22Rv1 (cell line): ENCODE measurements around the gene MYO7B.

Experiments
- H3K27ac ChIP-seq: fragments of 450-650 bp; 2 replicates; pipeline ENCODE4 v1.5.1; 2017
- ZFX ChIP-seq: fragments of 450-650 bp; IDR thresholded peaks from 2 replicates; pipeline ENCODE4 v1.6.1; 2017; ENCODE audit warnings: antibody characterized with exemption, borderline replicate concordance
- TF ChIP-seq, protein P1 (sequence below): fragments of 450-650 bp; IDR thresholded peaks from 2 replicates; pipeline ENCODE4 v1.5.1; 2017; ENCODE audit warnings: mild to moderate bottlenecking

MYO7B gene

DNA sequence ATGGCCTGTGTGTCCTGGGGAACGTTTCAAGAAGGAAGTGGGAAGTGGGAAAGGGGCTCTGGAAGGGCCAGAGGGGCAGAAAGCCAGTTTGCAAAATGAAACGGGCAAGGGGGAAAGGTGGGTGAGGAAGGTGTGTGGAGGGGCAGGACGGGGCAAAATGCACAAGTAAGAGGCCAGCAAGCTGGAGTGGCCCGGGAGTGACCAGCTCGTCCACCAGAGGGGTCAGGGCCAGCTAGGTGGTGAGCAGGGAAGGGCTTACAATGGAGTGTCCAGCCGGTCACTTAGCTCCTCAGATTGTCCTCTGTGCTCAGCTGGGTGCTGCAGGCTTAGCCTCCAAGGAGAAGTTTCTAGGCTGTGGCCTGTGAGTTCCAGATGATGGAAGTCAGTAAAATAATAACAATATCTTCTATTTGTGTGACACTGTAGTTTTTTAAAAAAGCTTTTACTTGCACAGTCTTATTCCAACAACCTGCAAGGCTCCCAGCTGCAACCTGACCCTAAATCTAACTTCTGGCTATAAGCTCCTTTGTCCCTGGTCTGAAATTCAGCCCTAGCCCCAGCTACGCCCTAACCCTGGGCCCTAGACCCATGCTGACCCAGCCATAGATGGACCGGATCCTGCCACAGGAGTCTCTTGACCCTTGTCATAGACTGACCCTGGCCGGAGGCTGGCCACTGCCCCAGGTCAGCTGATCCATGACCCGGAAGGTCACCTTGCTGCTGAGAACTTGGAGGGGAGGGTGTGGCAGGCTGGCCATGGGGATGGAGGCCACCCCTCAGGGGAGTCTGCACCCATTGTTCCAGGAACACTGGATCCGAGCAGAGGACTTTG lies 29.2 kb downstream of the MYO7B start:
- no peak overlapping the region for H3K27ac ChIP-seq
- TF ChIP-seq, protein P1, sequence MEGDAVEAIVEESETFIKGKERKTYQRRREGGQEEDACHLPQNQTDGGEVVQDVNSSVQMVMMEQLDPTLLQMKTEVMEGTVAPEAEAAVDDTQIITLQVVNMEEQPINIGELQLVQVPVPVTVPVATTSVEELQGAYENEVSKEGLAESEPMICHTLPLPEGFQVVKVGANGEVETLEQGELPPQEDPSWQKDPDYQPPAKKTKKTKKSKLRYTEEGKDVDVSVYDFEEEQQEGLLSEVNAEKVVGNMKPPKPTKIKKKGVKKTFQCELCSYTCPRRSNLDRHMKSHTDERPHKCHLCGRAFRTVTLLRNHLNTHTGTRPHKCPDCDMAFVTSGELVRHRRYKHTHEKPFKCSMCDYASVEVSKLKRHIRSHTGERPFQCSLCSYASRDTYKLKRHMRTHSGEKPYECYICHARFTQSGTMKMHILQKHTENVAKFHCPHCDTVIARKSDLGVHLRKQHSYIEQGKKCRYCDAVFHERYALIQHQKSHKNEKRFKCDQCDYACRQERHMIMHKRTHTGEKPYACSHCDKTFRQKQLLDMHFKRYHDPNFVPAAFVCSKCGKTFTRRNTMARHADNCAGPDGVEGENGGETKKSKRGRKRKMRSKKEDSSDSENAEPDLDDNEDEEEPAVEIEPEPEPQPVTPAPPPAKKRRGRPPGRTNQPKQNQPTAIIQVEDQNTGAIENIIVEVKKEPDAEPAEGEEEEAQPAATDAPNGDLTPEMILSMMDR, result no peak
- no peak for TF ChIP-seq ZFX

GRCh38 chr2:127565261-127566138 lies 30.0 kb downstream of the MYO7B start:
- TF ChIP-seq, protein P1, result no peak
- TF ChIP-seq ZFX, result no peak
- no peak overlapping the region for H3K27ac ChIP-seq

DNA sequence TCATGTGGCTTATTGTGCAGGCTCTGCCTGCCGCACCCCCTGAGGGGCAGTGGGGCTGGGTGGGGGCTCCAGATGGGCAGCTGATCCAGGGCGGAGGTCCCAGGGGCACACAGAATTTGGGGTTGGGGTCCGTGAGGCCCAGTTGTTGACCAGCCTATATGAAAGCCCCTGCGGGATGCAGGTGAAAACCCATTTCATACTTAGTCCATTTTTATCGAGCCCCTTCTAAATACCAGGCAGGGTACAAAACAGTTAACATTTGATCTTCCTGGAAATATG lies 30.6 kb downstream of the MYO7B start:
- no peak overlapping the region for H3K27ac ChIP-seq
- TF ChIP-seq ZFX, result no peak
- TF ChIP-seq, protein P1, result no peak

- TF ChIP-seq, protein P1, result no peak
- no peak for TF ChIP-seq ZFX
- no peak overlapping the region for H3K27ac ChIP-seq
Measured at GRCh38 chr2:127566576-127566975, 31.1 kb downstream of the MYO7B start.

DNA sequence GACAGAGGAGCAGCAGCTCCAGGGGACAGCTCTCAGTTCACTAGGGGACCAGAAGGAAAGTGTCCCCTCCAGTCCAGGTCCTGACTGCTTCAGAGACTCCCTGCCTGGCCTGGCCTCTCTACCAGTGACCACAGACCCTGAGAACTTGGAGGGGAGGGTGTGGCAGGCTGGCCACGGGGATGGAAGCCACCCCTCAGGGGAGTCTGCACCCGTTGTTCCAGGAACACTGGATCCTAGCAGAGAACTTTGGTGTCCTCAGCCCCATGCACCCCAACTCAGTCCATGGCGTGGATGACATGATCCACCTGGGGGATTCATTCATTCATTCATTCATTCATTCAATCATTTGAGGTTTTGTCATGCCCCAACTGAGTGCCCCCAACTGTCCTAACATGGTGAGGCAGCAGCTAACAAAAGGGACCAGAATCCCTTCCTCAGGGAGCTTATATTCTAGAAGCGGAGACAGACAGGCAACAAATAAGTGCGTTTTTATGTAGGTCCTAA lies 31.9 kb downstream of the MYO7B start:
- no peak overlapping the region for H3K27ac ChIP-seq
- TF ChIP-seq, protein P1, result no peak
- no peak for TF ChIP-seq ZFX

GRCh38 chr2:127568128-127568527 lies 32.6 kb downstream of the MYO7B start:
- TF ChIP-seq, protein P1, result no peak
- no peak for TF ChIP-seq ZFX
- no peak overlapping the region for H3K27ac ChIP-seq

GRCh38 chr2:127569666-127570065 lies 34.2 kb downstream of the MYO7B start:
- TF ChIP-seq, protein P1, result no peak
- no peak overlapping the region for H3K27ac ChIP-seq
